Raji (cell line): ENCODE results near the gene GPR25.

Experiments
- POLR2A ChIP-seq: IDR thresholded peaks from 2 replicates; pipeline ENCODE4 v1.6.1; 2011; ENCODE audit warnings: low read depth, low read length, control low read depth; ENCODE audit not compliant: insufficient read depth

GPR25 gene

DNA sequence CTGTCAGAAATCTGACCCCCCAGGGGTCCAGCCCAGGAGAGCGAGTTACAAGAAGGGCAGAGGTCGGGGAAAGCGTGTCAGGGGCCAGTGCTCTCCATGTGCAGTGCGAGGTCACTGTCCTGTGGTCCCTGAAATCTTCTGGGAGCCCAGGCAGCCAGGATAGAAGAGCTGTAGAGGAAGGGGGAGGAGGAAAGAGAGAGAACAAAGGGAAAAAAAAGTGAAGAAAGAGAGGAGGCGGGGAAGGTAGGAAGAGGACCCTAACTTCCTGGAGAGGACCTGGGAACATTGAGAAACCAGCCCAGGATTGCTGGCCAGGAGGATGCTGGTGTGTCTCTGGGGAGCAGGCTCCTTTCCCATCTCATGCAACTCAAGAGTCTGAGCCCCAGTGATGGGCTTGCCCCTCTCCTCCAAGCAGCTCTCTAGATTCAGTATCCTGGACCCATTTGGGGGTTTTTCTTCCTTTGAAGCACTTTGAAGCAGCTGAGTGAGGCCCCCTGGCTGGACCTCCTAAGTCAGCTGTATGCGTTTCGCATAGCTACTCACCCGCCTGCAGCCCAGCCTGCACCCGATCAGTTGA, 15.1 kb downstream of the GPR25 start:
- TF ChIP-seq POLR2A: no peak

GRCh38 chr1:200888349-200888838, 15.6 kb downstream of the GPR25 start:
- no peak for TF ChIP-seq POLR2A

- TF ChIP-seq POLR2A: no peak
Observed at GRCh38 chr1:200889571-200889970, 16.8 kb downstream of the GPR25 start.

GRCh38 chr1:200890027-200890426, 17.2 kb downstream of the GPR25 start:
- no peak for TF ChIP-seq POLR2A

DNA sequence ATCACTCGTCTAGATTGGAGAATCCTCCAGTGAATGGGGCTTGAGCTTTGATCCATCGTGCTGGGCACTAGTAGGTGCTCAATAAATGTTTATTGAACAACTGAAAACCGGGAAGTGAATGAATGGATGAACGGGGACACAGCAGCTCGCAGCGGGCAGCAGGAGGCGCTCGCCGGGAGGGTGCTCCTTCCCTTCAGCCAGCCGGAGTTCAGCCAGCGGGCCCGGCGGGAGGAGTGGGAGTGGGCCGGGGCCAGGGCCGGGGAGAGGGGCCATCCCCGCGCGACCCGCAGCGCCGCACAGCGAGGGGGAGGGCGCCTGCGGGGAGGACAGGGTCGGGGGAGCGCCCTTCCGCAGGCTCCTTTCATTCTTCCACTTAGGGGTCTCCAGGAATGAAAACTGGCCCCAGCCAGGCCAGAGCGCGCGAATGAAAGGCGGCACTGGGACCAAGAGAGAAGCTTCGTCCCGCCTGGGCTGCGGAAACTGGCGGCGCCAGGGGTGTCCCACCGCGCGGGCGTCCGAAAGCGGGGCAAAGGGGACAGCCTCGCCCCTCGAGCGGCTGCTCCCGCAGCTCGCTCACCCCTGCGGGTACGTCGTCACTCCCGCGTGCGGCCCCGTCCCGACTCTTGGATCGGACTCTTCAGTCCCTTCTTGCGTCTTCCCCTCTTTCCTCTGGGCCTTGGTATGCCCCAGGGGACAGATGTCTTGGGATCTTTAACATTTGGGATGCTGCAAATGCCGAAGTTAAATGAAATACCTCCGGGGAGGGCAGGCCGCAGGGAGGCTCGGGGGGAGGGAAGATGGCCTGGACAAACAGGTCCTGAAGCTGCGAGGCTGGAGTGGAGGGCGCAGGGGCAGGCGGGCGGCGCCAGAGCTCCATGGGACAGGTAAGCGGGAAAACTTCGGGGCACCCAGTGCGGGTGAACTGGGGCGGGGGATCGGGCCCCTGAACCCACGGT, 18.3 kb downstream of the GPR25 start:
- TF ChIP-seq POLR2A: no peak

GRCh38 chr1:200891774-200892157, 19.0 kb downstream of the GPR25 start:
- TF ChIP-seq POLR2A: no peak

DNA sequence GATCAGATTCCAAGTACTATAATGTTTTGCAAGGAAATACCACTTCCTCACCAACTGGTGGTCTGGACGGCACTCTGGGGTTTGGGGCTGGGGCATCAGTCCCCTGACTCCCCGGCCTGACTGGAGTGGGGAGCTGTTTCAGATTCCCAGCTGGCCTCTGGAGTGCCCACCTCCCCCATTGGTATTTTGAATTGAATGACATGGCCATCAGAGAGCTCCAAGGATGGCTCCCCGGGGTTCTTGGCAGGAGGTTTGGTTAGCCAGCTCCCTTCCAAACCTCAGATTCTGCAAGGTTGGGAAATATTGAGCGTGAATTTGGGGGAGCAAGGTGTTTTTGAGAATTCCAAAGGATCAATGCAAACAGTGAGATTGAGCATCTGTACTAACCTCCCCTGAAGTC, 19.8 kb downstream of the GPR25 start:
- TF ChIP-seq POLR2A: no peak

GRCh38 chr1:200892958-200893357, 20.2 kb downstream of the GPR25 start:
- TF ChIP-seq POLR2A: no peak

- no peak for TF ChIP-seq POLR2A
Observed at GRCh38 chr1:200893411-200893901, 20.7 kb downstream of the GPR25 start.

- TF ChIP-seq POLR2A: no peak
Observed at GRCh38 chr1:200894712-200895442, 22.1 kb downstream of the GPR25 start, which contains the start of gene INAVA. TSS of gene INAVA (plus strand) at chr1:200894900. CDS start at chr1:200898401, 3,501 bp downstream.

- TF ChIP-seq POLR2A: no peak
Observed at GRCh38 chr1:200895443-200895789, 22.6 kb downstream of the GPR25 start.

DNA sequence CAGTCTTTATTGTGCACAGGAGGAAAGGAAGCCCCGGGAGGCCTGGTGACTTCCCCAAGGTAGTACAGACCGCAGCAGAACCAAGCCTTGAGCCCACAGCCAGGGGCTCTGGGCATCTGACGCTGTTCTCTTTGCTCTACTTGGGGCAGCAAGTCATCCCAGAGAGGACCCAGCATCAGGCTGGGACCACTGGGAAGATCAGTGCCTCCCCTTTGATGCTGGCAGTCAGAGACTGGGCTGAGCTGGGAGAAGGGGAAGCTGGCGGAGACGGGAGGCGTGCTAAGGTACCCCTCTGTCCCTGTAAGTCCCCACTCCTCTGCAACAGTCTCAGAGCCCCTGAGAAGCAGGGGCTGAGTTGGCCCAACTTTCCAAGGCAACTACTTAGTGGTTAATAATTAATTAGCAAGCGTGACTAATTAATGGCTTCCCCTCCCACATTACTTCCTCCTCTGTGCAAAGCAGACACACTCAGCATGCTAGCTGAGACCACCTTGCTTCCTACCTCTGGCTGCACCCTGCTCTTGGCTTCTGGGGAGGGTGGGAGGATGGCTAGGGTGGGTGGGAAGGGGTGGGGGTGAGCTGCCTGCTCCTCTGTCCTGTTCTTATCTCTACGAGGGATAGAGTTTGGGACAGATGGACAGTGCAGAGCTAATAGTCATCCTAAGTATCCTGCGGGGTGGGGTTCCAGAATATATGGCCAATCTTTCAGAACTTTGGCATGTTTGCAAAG, 23.2 kb downstream of the GPR25 start:
- no peak for TF ChIP-seq POLR2A

- no peak for TF ChIP-seq POLR2A
Observed at GRCh38 chr1:200896531-200897196, 23.9 kb downstream of the GPR25 start.

DNA sequence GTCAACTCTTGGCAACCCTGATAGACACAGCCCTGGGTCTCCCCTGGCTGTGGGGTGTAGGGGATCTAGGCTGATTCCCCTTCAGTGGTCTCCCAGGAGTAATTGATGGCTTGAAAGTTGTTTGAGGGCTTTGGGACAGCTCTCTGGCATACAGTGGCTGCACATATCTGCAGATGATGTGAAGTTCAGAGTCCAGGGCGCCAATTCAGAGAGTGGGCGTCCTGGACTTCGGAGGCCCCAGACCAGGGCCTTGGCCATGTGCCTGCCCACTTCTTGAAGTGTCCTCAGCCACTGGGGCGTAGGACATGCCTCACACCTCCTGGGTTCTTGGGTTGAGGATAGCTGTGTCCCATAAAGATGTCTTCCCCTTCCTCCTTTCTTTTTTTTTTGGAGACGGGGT, 24.5 kb downstream of the GPR25 start:
- TF ChIP-seq POLR2A: no peak
